Measurements from ENCODE around the gene MICAL3.
A peak's percentile ranks its signal among the peaks of the same experiment; 100 is the strongest.

MICAL3 gene

GRCh38 chr22:17807578-17808410, 216.6 kb downstream of the MICAL3 start:
- no peak for DNase-seq

GRCh38 chr22:17807086-17807485, 217.3 kb downstream of the MICAL3 start:
- no peak for DNase-seq

GRCh38 chr22:17806437-17806836, 217.9 kb downstream of the MICAL3 start:
- DNase-seq, result no peak

- DNase-seq, result no peak
Measured at GRCh38 chr22:17804331-17805080, 219.9 kb downstream of the MICAL3 start.

GRCh38 chr22:17803609-17804270, 220.6 kb downstream of the MICAL3 start:
- no peak for DNase-seq

- DNase-seq, result no peak
Measured at GRCh38 chr22:17802822-17803221, 221.5 kb downstream of the MICAL3 start.

- no peak for DNase-seq
Measured at GRCh38 chr22:17802411-17802810, 221.9 kb downstream of the MICAL3 start.

- no peak for DNase-seq
Measured at GRCh38 chr22:17797721-17798559, 226.4 kb downstream of the MICAL3 start.

GRCh38 chr22:17796695-17797094, 227.7 kb downstream of the MICAL3 start:
- no peak for DNase-seq

GRCh38 chr22:17795661-17796548, 228.5 kb downstream of the MICAL3 start:
- DNase-seq, result no peak

- DNase-seq, result no peak
Measured at GRCh38 chr22:17794726-17795542, 229.4 kb downstream of the MICAL3 start.

- no peak for DNase-seq
Measured at GRCh38 chr22:17792854-17793434, 231.4 kb downstream of the MICAL3 start.

GRCh38 chr22:17792299-17792698, 232.1 kb downstream of the MICAL3 start:
- DNase-seq, result no peak

GRCh38 chr22:17791196-17791595, 233.2 kb downstream of the MICAL3 start:
- peak; percentile 58 for DNase-seq

GRCh38 chr22:17789379-17790200, 234.8 kb downstream of the MICAL3 start:
- no peak for DNase-seq

GRCh38 chr22:17788528-17789378, 235.6 kb downstream of the MICAL3 start:
- no peak for DNase-seq

- no peak for DNase-seq
Measured at GRCh38 chr22:17787716-17788330, 236.5 kb downstream of the MICAL3 start.

GRCh38 chr22:17787241-17787640, 237.1 kb downstream of the MICAL3 start:
- DNase-seq, result no peak

All from activated effector memory CD4-positive, alpha-beta T cell treated with anti-CD3 and anti-CD28 coated beads, Interleukin-2, amount 50 U/mL, for 16 hours (primary cell).